ENCODE measurements around the gene SUPV3L1. TPM values are rescaled to one million over a fixed set of nuclear protein-coding genes. Genes with fewer than 3 reads are reported as not detected.

Gene SUPV3L1
- total RNA-seq, 1 donor from 2014 or later, result 67.5 TPM

DNA sequence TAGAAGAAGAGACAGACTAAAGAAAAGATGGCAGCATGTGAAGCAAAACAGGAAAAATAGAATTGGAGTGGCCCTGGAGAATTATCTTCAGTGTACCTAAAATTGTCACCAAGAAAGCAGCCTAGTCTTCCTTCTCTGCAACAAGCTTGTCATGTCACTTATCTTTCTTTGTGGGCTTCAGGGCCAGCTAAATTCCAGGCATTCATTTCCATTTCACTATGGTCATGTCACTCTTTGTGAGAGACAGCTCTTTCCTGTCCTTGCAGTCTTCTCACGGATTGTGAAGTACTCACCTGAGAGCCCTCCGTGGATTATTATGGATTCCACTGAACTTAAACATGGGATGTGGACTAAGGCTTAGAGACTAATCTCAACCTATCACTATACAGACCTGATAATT lies 31.1 kb downstream of the SUPV3L1 start:
- peaks cover 38% of the 10 kb centered on the region for H3K36me3 Mint-ChIP-seq (ENCODE audit: low read depth)
- peaks cover 68% of the 10 kb centered on the region for H3K4me1 Mint-ChIP-seq (ENCODE audit: low read depth)
- H3K9me3 Mint-ChIP-seq, result peaks cover 7% of the 10 kb centered on the region
- DNase-seq (ENCODE audit: low spot score), result no peak
- H3K27me3 Mint-ChIP-seq (ENCODE audit: insufficient read depth), result no peaks in the 10 kb centered on the region
- H3K4me3 Mint-ChIP-seq, result no peak overlapping the region
- intact Hi-C loops (cut with micrococcal nuclease), result no loop called here
- H3K27ac Mint-ChIP-seq, result peak overlapping the region; percentile 30

DNA sequence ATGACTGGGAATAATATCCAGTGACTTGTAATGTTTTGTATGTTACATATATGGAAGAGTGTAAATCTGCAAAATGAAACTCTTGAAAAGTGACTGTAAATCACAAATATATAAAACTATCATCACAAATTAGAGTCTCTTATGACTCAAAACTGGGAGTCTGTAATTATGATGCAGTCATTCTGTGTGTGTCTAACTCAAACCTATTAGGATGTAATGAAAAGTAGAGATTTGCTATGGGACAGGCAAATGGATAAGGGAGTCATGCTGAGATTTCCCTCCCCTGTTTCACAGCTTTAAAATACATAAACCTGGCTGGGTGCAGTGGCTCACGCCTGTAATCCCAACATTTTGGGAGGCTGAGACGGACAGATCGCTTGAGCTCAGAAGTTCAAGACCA lies 31.5 kb downstream of the SUPV3L1 start:
- Mint-ChIP-seq H3K4me3 (no peak overlapping the region), H3K9me3 (peaks cover 7% of the 10 kb centered on the region), H3K4me1 (ENCODE audit: low read depth) (peaks cover 68% of the 10 kb centered on the region), H3K27ac (no peak overlapping the region), H3K27me3 (ENCODE audit: insufficient read depth) (no peaks in the 10 kb centered on the region), H3K36me3 (ENCODE audit: low read depth) (peaks cover 34% of the 10 kb centered on the region)
- DNase-seq (ENCODE audit: low spot score), result no peak
- intact Hi-C loops (cut with micrococcal nuclease), result no loop called here

DNA sequence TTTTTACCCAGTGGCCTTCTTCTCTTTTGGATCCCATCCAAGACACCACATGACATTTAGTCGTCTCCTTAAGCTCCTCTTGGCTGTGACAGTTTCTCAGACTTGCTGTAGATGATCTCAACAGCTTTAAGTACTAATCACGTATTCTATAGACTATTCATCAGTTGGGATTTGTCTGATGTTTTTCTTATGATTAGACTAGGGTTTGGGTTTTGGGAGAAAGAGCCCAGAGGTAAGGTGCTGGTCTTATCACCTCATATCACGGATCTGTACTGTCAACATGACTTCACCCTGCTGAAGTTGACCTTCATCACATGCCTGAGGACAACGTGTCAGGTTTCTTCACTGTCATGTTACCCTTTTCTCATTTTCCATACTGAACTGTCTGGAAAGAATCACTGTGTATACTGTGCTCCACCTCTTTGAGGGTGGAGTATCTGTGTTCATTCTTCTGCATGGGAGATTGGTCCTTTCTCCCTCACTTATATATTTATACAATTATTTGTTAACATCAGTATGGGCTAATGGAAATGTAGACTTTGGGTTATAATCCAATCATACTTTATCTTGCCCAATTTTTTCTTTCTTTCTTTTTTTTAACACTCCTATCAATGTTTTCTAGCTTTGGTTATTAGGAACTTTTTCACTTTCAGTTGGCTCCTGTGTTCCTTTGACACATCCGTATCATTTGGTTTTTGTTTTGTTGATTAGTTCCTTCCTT lies 33.7 kb downstream of the SUPV3L1 start:
- peaks cover 51% of the 10 kb centered on the region for H3K4me1 Mint-ChIP-seq (ENCODE audit: low read depth)
- no peaks in the 10 kb centered on the region for H3K27me3 Mint-ChIP-seq (ENCODE audit: insufficient read depth)
- no peak overlapping the region for H3K4me3 Mint-ChIP-seq
- intact Hi-C loops (cut with micrococcal nuclease), result loop anchor here (2.0 kb wide), 2 partner anchors 33 to 165 kb away; partner anchors contain the start of gene SUPV3L1
- H3K36me3 Mint-ChIP-seq (ENCODE audit: low read depth), result peaks cover 14% of the 10 kb centered on the region
- no peak overlapping the region for H3K27ac Mint-ChIP-seq
- peaks cover 7% of the 10 kb centered on the region for H3K9me3 Mint-ChIP-seq
- DNase-seq (ENCODE audit: low spot score), result no peak

DNA sequence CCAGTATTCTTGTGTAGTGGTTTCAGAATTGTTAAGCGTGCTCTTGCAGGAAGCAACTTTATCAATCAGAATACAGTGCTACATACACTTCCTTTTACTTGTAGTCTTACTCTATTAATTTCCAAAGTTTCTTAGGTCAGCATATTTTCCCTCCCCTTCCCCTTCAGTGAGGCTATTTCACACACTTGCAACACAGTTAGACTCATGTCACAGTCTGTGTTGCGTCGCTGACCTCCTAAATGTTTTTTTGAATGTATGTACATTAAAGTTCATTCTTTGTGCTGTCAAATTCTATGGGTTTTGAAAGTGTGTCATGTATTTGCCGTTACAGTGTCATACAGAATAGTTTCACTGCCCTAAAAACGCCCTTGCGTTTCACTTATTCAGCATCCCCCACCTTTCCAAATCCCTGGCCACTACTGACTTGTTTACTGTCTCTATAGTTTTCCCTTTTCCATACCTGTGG lies 34.7 kb downstream of the SUPV3L1 start:
- Mint-ChIP-seq H3K27me3 (ENCODE audit: insufficient read depth) (no peaks in the 10 kb centered on the region), H3K4me1 (ENCODE audit: low read depth) (peaks cover 41% of the 10 kb centered on the region), H3K4me3 (peak overlapping the region; percentile 15), H3K9me3 (peaks cover 7% of the 10 kb centered on the region), H3K27ac (peak overlapping the region; percentile 87), H3K36me3 (ENCODE audit: low read depth) (peaks cover 8% of the 10 kb centered on the region)
- no peak for DNase-seq (ENCODE audit: low spot score)
- intact Hi-C loops (cut with micrococcal nuclease), result loop anchor here (1.0 to 2.0 kb wide), 3 partner anchors 10 to 166 kb away; partner anchors contain the start of gene SUPV3L1

DNA sequence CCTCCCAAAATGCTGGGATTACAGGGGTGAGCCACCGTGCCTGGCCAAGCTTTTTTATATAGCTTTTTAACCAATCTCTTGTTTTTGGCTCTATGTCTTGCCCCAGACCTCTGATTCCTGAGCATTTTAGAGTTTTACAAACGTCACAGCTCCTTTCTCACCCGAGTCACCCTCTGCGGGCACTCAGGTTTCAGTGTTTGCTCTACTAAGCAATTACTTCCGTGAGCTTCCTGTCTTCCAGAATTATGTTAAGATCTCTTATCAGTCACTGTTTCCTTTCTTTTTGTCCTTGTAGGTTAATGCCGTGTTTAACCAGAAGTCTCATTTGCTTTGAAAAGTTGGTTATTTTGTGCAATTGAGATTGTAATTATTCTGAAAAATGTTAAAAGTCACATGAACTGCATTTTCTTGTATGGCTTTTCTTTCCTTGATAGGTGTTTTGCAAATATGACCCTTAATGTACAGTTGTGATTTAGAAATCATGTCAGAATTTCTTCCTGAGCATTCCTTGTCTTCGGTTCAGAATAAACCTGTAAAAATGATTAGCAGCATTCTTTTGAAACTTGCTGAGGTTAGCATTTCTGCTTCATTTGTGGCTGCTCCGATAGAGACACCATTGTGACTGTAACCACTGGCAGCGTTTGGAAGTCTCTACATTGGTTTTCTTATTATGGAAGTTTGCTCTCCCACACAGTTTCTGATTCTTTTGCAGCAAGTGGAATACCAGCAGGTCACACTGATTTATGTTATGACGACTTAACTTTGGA lies 35.6 kb downstream of the SUPV3L1 start:
- no peak for DNase-seq (ENCODE audit: low spot score)
- peaks cover 7% of the 10 kb centered on the region for H3K9me3 Mint-ChIP-seq
- H3K36me3 Mint-ChIP-seq (ENCODE audit: low read depth), result peaks cover 5% of the 10 kb centered on the region
- intact Hi-C loops (cut with micrococcal nuclease), result loop anchor here (1.0 to 2.0 kb wide), 3 partner anchors 11 to 167 kb away; partner anchors contain the start of gene SUPV3L1
- H3K4me1 Mint-ChIP-seq (ENCODE audit: low read depth), result peaks cover 36% of the 10 kb centered on the region
- H3K4me3 Mint-ChIP-seq, result peak overlapping the region; percentile 27
- no peaks in the 10 kb centered on the region for H3K27me3 Mint-ChIP-seq (ENCODE audit: insufficient read depth)
- H3K27ac Mint-ChIP-seq, result peak overlapping the region; percentile 87

DNA sequence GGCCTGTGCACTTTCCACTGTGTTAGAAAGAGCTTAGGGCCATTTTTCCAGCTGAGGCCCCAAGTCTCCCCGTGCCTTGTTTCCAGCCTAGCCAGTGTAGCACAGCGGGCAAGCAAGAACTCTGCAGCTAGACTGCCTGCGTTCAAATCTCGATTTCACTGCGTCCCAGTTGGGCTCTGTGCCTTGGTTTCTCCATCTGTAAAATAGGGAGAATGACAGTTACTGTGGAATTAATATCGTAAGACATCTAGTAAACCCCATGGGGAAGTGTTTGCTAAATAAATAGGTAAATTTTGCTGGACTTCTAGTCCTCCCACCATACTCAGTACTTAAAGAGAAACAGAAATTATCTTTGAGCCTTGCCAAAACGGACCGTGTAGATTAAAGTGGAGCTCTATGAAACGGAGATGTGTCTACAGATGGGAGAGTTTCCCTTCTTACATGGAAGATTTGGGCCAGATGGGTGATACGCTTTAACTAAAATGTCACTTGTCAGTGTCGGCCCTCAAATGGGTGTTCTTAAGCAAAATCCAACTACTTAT lies 36.6 kb downstream of the SUPV3L1 start:
- intact Hi-C loops (cut with micrococcal nuclease), result no loop called here
- Mint-ChIP-seq H3K27ac (peak overlapping the region; percentile 11), H3K4me3 (no peak overlapping the region), H3K27me3 (ENCODE audit: insufficient read depth) (no peaks in the 10 kb centered on the region), H3K9me3 (peaks cover 7% of the 10 kb centered on the region), H3K4me1 (ENCODE audit: low read depth) (peaks cover 42% of the 10 kb centered on the region), H3K36me3 (ENCODE audit: low read depth) (peaks cover 5% of the 10 kb centered on the region)
- DNase-seq (ENCODE audit: low spot score), result no peak

DNA sequence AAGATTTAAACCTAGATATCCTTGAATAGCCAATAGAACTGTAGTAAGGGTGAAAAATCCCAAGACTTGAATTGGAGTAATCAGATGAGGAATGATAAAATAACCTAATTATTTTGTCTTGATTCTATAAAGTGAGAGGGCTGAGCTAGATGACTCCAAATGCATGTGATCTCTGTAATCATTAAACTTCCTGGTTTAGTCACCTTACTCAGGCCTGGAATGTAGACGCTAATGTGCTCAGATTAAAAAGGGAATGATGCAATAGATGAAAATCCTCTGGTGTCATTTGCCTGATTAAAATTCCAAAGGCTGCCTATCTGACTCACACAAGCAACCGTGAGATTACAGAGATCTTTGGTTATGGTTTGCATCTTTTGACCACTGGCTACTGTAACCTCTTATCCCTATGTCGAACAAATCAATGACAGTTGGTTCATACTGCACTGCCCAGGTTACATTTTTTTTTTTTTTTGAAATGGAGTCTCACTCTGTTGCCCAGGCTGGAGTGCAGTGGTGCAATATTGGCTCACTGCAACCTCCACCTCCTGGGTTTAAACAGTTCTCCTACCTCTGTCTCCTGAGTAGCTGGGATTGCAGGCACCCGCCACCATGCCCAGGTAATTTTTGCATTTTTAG lies 37.2 kb downstream of the SUPV3L1 start:
- Mint-ChIP-seq H3K4me3 (no peak overlapping the region), H3K27ac (no peak overlapping the region), H3K4me1 (ENCODE audit: low read depth) (peaks cover 48% of the 10 kb centered on the region), H3K9me3 (peaks cover 7% of the 10 kb centered on the region), H3K27me3 (ENCODE audit: insufficient read depth) (no peaks in the 10 kb centered on the region), H3K36me3 (ENCODE audit: low read depth) (peaks cover 5% of the 10 kb centered on the region)
- intact Hi-C loops (cut with micrococcal nuclease), result no loop called here
- no peak for DNase-seq (ENCODE audit: low spot score)

DNA sequence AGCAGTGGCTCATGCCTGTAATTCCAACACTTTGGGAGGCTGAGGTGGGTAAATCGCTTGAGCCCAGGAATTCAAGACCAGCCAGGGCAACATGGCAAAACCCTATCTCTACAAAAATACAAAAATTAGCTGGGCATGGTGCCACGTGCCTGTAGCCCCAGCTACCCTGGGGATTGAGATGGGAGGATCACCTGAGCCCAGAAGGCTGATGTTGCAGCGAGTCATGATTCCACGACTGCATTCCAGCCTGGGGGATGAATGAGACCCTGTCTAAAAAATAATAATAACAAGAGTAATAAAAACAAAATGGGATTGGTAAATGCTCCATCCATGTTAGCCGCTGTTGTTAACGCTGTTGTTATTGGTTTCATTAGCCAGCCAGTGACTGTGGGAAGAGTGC lies 38.8 kb downstream of the SUPV3L1 start:
- H3K36me3 Mint-ChIP-seq (ENCODE audit: low read depth), result peaks cover 5% of the 10 kb centered on the region
- peaks cover 7% of the 10 kb centered on the region for H3K9me3 Mint-ChIP-seq
- no peak overlapping the region for H3K4me3 Mint-ChIP-seq
- intact Hi-C loops (cut with micrococcal nuclease), result no loop called here
- no peaks in the 10 kb centered on the region for H3K27me3 Mint-ChIP-seq (ENCODE audit: insufficient read depth)
- H3K4me1 Mint-ChIP-seq (ENCODE audit: low read depth), result peaks cover 59% of the 10 kb centered on the region
- no peak overlapping the region for H3K27ac Mint-ChIP-seq
- no peak for DNase-seq (ENCODE audit: low spot score)

DNA sequence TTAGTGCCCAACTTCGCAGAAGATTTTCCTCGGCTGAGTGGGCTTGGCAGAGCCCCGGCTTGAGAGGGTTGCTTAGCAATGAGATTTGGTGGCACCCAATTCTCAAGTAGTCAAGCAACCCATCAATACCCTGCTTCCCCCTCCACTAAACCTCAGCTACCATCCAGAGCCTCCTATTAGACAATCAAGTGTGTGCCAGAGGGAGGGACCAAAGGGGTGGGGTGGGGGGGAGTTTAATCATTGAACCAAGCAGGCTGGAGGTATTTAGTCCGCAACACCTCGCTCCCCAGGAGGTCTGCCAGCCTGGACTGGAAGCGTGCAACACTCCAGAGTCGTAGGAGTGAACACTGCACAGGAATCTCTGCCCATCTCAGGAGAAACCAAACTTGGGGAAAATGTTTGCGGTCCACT lies 40.0 kb downstream of the SUPV3L1 start, which contains the start of gene HKDC1:
HKDC1 (plus strand) TSS at position 292 of the 411 bp plus-strand sequence; CDS start at position 396, 104 bp downstream.
- no peaks in the 10 kb centered on the region for H3K27me3 Mint-ChIP-seq (ENCODE audit: insufficient read depth)
- H3K9me3 Mint-ChIP-seq, result peaks cover 3% of the 10 kb centered on the region
- DNase-seq (ENCODE audit: low spot score), result no peak
- H3K36me3 Mint-ChIP-seq (ENCODE audit: low read depth), result peaks cover 2% of the 10 kb centered on the region
- peaks cover 54% of the 10 kb centered on the region for H3K4me1 Mint-ChIP-seq (ENCODE audit: low read depth)
- intact Hi-C loops (cut with micrococcal nuclease), result no loop called here
- H3K4me3 Mint-ChIP-seq, result no peak within 1 kb of the TSS
- H3K27ac Mint-ChIP-seq, result peak within 1 kb of the TSS; percentile 72

DNA sequence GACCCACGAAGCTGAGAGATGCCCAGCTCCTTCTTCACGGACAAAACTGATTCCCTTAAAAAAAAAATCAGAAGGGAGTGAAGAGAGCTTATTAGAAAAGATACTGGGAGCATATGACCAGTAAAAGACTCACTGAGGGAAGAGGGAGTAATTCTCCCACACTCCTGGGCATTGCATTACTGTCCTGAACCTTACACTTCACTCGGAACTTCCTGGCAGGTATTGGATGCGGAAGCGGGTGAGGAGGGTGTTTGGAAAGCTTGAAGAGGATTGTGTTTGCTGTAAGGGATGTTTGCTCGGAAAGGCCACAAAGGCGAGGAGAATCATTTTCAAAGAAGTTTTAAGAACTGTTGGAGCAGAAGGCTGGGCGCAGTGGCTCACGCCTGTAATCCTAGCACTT lies 40.5 kb downstream of the SUPV3L1 start:
- no peaks in the 10 kb centered on the region for H3K27me3 Mint-ChIP-seq (ENCODE audit: insufficient read depth)
- DNase-seq (ENCODE audit: low spot score), result no peak
- peak overlapping the region; percentile 72 for H3K27ac Mint-ChIP-seq
- peaks cover under 1% of the 10 kb centered on the region for H3K9me3 Mint-ChIP-seq
- intact Hi-C loops (cut with micrococcal nuclease), result no loop called here
- H3K4me3 Mint-ChIP-seq, result no peak overlapping the region
- peaks cover 1% of the 10 kb centered on the region for H3K36me3 Mint-ChIP-seq (ENCODE audit: low read depth)
- peaks cover 54% of the 10 kb centered on the region for H3K4me1 Mint-ChIP-seq (ENCODE audit: low read depth)

DNA sequence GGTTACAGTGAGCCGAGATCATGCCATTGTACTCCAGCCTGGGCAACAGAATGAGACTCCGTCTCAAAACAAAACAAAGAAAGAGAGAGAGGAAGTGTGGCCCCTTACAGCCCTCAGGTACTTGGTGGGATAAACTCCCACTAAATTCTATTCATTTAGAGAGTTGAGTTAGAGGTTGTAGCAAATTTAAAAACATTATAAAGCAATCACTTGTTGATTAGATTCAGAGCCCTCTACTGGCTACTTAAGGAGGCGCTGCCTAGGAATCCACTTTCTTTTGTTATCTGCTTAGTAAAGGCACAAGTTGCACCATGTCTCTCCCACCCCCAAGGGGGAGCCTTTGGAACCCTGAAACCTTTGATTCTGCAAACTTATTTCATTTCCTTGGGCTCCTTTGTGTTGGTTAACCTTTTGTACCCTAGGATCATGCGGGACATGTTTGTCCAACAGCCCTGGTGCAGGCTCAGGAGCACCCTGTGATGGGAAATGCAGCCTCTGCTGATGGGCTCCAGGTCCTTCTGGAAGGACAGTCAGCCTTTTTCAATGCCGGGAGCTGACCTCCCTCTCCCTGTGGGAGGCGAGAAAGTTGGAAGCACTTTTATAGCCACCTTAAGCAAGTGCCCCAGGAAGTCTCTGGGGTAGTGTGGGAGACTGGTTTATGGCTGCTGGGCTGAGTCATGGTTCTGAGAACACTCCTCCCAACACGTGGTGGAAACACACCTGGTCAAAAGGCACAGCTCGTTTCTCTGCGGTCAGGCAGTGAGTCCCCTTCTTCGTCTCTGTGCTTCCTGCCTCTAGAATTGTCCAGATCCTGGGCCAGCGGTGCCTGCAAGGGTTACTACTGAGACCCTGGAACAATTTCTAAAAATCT lies 42.4 kb downstream of the SUPV3L1 start:
- no peaks in the 10 kb centered on the region for H3K9me3 Mint-ChIP-seq
- peak; percentile 81 for DNase-seq (ENCODE audit: low spot score)
- H3K27ac Mint-ChIP-seq, result peak overlapping the region; percentile 96
- intact Hi-C loops (cut with micrococcal nuclease), result loop anchor here (1.0 to 2.0 kb wide), 12 partner anchors 15 to 266 kb away; partner anchors contain the start of genes DDX21, KIFBP and SUPV3L1
- H3K4me1 Mint-ChIP-seq (ENCODE audit: low read depth), result peaks cover 49% of the 10 kb centered on the region
- H3K4me3 Mint-ChIP-seq, result peak overlapping the region; percentile 71
- H3K36me3 Mint-ChIP-seq (ENCODE audit: low read depth), result no peaks in the 10 kb centered on the region
- H3K27me3 Mint-ChIP-seq (ENCODE audit: insufficient read depth), result no peaks in the 10 kb centered on the region

DNA sequence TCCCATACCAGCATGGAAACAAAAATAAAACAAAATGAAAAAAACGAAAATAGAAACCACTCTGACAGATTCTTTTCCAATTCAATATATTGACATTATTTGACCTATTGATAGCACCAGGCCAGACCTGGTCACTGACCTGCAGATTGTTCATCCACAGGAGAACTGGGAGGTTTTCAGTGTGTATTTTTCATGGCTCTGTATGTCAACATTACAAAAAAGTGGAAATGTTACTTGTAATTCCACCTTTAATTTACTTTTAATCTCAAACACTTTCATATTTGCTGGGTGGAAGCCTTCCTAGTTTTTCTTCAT lies 43.0 kb downstream of the SUPV3L1 start:
- peak overlapping the region; percentile 96 for H3K27ac Mint-ChIP-seq

More for the DNA sequence above, 43.0 kb downstream of the SUPV3L1 start:
- no peak for DNase-seq (ENCODE audit: low spot score)
- Mint-ChIP-seq H3K27me3 (ENCODE audit: insufficient read depth) (no peaks in the 10 kb centered on the region), H3K4me3 (peak overlapping the region; percentile 71), H3K4me1 (ENCODE audit: low read depth) (peaks cover 55% of the 10 kb centered on the region), H3K9me3 (no peaks in the 10 kb centered on the region), H3K36me3 (ENCODE audit: low read depth) (no peaks in the 10 kb centered on the region)
- intact Hi-C loops (cut with micrococcal nuclease), result loop anchor here (2.0 kb wide), 2 partner anchors 218 to 226 kb away; no protein-coding TSS in a partner anchor
